Uterus (tissue), 2 donors: Measurements from ENCODE around the gene PDE4DIP.
"Not testable (repeated sequence)": the region's sequence is repeated elsewhere in the genome, so short reads cannot be mapped to it uniquely, and the experiment has no call there.

Experiments
- POLR2A ChIP-seq, 2 donors: fragments of 450-650 bp; IDR thresholded peaks; one replicate each; pipeline ENCODE4 v1.6.1; 2016; ENCODE audit warnings: antibody characterized with exemption in 2 of 2, mild to moderate bottlenecking in 1 of 2, moderate library complexity in 1 of 2
- TF ChIP-seq, protein P1 (sequence below), 4 experiments: fragments of 200-600 bp in 2 of 4; fragments of 450-650 bp in 2 of 4; sonication (generic) in 2 of 4; IDR thresholded peaks; one replicate each; pipeline ENCODE4 v1.5.1; 2016 to 2019; ENCODE audit warnings: antibody characterized with exemption in 4 of 4, mild to moderate bottlenecking in 2 of 4, moderate library complexity in 1 of 4

DNA sequence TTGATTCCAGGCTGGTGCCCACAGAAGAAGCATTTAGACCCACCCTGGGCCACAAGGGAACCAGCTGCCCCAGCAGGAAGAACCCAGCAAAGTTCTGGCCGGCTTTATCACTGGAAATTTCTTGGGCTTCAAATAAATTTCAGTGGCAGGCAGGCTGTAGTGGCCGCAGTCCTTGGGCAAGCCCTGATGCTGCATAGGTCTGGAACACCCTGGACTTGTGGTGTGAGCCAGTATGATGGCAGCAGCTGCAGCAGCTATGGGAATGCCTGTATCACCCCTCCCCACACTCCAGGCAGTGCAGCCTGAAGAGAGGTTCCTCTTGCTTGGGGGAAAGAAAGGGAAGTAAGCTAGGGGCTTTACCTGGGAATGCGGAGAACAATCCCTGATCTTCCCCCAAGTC is 189.7 kb downstream of the PDE4DIP start:
- TF ChIP-seq, protein P1, sequence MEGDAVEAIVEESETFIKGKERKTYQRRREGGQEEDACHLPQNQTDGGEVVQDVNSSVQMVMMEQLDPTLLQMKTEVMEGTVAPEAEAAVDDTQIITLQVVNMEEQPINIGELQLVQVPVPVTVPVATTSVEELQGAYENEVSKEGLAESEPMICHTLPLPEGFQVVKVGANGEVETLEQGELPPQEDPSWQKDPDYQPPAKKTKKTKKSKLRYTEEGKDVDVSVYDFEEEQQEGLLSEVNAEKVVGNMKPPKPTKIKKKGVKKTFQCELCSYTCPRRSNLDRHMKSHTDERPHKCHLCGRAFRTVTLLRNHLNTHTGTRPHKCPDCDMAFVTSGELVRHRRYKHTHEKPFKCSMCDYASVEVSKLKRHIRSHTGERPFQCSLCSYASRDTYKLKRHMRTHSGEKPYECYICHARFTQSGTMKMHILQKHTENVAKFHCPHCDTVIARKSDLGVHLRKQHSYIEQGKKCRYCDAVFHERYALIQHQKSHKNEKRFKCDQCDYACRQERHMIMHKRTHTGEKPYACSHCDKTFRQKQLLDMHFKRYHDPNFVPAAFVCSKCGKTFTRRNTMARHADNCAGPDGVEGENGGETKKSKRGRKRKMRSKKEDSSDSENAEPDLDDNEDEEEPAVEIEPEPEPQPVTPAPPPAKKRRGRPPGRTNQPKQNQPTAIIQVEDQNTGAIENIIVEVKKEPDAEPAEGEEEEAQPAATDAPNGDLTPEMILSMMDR (IDR thresholded peaks at IDR 0.05), result not testable (repeated sequence)
- TF ChIP-seq POLR2A (IDR thresholded peaks at IDR 0.05), result not testable (repeated sequence)
